Renal cortical epithelial cell (primary cell): ENCODE results near the gene PPM1L. TPM values are rescaled to one million over a fixed set of nuclear protein-coding genes. Genes with fewer than 3 reads are reported as not detected.

Experiments used
- DNase-seq: peaks from one replicate; pipeline ENCODE4 v3.0.0-alpha.2; 2011; ENCODE audit warnings: low read depth
- total RNA-seq: library from RNA; depleted of rRNA; stranded (reverse); fragments of >200 nt; gene quantifications from 2 replicates; pipeline ENCODE4 v1.2.3, GENCODE V29; 2014

The PPM1L gene
- total RNA-seq, 1 donor from 2014 or later, result 5.1 TPM

DNA sequence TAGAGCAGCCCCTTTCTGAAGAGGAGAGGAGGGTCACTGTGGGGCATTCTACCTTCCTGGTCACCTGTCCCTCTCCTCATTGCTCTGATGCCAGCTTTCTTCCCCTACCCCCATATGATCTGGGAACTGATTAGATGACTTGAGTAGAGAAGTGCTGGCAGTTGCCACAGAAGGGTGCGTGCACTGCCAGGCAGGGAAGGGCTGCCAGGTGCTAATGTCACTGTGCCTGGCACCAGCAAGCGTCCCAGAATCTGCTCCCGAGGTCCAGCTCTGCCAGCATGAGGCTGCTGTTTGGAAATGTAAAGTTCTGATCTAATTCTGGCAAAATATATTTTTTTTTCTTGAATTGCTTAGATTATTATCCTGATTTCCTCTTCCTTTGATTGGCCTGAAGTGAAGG lies 52.8 kb downstream of the PPM1L start:
- no peak for DNase-seq

GRCh38 chr3:160809453-160809852 lies 53.4 kb downstream of the PPM1L start:
- DNase-seq, result no peak

DNA sequence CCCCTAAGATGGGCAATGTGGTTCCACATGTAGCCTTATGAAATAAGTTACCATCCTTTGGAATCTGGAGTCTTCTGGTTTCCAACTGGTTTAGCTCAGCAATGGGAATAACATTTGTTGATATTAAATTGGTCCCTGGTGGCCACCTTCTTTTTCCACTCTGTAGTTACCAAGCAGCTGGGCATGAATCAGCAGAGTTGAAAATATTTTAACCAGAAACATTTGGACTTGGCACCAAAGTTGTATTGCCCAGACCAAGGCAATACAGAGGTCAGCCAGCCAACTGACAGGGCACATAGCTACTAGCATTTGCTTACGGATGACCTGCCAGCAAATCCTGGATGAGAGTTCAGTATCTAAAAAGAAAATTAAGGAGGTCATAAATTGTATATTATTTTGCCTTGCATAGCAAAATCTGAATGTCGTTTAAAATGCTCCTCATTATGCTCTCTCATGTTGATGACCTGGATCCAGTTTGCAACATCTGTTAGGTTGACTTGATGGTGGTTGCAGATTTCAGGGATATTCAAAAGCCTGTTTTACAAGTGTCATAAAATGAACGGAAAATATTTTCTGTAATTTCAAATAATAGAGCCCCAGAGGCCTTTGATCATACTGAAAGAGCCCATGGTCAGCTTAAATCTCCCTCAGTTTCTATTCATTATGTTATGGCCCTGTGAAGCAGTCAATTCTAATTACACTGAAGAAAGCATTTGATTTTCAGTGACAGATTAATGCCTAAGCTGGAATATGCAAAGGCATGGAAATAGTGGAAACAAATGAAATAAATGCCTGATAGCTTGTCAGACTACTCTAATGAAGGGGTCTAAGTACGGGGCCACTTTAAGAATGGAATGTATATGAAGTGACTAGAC lies 54.6 kb downstream of the PPM1L start:
- DNase-seq, result peak; percentile 74

DNA sequence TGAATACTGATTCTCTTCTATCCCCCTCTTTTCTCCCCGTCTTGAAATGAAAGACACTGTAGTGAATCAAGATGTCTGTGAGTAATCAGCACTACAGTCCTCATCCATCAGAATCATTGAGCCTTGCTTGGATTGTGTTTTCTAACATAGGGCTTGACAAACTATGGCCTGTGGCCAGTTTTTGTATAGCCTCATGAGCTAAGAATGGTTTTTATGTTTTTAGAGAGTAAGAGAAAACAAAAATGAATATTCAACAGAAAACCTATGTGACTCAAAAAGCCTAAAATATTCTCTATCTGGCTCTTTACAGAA lies 55.2 kb downstream of the PPM1L start:
- peak; percentile 11 for DNase-seq

DNA sequence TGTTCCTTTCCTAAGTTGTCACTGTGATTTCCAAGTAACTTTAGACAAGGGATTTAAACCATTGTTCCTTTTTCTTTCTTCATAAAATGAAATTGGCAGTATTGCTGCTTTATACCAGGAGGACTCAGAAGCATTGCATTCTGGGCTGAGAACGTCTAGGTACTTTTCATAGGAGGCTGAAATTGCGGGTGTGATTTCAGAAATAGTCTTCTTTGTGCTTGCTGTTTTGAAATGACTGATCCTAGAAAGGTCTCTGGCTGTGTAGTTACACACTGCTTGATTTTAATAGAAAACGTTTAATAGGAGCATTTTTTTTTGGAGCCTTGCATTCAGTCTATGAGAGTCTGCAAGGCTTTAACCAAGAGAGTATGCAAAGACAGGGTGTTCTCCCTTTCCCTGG lies 56.3 kb downstream of the PPM1L start:
- no peak for DNase-seq

- DNase-seq, result no peak
Observed at GRCh38 chr3:160815280-160815679, 59.2 kb downstream of the PPM1L start.

- DNase-seq, result no peak
Observed at GRCh38 chr3:160820022-160820421, 64.0 kb downstream of the PPM1L start.

DNA sequence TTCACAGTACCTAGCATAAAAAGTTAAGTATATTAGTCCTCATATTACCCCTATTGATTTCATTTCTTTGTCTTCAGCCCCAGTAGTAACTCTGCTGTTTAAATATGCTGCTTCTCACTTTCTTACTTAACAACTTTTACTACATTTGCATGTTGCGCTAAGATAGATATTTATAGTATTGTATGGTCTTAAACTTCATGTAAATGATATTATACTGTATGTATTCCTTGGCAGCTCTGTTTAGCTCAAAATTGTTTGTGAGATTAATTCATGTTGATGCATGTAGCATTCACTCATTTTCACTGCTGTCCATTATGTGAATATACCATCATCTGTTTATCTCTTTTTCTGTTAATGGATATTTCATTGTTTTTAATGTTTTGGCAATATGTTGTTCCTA lies 64.4 kb downstream of the PPM1L start:
- no peak for DNase-seq

DNA sequence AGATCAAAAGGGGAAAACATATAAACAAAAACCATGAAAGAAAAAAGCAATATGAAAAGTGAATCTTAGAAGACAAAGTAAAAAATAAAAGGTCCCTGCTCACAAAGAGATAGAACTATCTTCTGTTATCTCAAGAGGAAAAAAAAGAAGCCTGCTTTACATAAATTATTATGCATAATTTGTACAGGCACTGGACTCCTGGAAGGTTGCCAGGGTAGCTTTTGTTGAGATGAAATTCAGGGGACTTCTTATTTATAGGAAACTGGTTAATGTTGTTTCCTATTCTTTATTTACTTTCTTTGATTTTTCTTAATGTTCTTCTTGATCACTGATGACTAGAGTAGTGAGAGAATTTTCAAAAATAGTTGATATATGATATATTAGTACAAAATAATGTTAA lies 66.9 kb downstream of the PPM1L start:
- DNase-seq, result no peak

DNA sequence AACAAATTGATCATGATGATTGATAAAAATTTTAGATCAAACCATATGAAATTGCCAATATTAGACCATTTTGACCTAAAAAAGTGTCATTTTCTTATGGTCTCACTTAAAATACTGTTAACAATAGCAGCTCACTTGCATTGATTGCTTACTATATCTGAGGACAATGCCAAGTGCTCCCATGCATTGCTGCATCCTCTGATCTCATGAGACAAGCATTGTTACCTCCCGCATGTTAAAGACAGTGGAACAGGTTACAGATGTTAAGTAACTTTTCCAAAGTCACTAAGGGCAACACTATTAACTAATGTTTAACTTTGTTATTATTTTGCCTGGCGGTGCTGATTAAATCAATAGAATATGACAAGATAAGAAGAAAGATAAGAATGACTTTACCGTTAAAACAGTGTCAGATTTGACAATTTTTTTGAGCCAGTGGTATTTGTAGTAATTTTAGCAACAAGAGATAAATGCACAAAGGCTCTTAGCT lies 69.3 kb downstream of the PPM1L start:
- no peak for DNase-seq

DNA sequence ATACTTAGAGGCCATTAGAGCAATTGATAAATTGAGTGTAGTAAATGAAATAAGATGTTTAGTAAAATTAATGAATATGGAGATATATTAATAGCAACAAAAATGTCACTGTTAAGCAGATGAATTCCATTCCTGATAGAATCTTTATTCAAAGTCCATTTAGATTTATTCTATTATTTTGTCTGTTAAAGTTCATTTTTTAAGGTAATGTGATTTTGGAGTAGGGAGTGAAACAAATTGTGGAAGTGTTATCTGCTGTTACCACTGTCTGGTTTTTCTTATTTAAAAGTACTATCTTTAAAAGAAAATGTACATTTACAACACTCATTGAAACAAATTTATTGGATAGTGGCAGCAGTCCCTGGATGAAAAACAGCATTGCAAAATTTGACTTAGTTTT lies 70.4 kb downstream of the PPM1L start:
- DNase-seq, result no peak

GRCh38 chr3:160826991-160827390 lies 71.0 kb downstream of the PPM1L start:
- DNase-seq, result no peak

DNA sequence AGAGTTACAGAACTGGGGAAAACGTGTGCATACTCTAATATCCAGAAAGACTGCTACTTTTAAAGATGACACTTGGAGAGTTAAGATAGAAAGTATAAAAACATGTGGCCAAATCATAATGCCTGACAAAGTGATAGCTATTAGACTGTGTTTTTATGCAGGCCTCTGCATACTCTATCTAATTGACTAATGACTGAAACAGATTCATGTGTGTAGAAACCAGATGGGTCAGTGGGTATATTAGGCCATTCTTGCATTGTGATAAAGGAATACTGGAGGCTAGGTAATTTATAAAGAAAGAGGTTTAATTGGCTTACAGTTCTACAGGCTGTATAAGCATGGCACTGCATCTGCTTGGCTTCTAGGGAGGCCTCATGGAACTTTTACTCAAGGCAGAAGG lies 71.5 kb downstream of the PPM1L start:
- DNase-seq, result no peak

DNA sequence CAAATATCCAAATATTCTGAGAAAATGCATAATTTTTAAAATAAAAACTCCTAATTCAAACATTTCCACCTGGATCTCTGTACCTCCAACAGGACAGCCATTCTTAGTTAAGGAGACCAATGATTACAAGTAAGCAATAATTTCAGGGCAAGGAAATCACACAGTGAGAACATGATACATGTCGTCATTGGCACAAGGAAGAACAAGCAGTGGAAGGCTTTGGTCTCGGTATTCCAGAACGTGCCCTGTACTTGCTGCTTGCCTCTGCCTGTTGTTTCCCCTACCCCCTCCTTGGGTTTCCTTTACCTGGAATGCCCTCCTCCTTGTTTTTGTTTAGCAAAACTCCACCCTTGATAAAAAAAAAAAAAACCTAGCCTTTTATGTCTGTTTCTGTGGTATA lies 72.8 kb downstream of the PPM1L start:
- no peak for DNase-seq

DNA sequence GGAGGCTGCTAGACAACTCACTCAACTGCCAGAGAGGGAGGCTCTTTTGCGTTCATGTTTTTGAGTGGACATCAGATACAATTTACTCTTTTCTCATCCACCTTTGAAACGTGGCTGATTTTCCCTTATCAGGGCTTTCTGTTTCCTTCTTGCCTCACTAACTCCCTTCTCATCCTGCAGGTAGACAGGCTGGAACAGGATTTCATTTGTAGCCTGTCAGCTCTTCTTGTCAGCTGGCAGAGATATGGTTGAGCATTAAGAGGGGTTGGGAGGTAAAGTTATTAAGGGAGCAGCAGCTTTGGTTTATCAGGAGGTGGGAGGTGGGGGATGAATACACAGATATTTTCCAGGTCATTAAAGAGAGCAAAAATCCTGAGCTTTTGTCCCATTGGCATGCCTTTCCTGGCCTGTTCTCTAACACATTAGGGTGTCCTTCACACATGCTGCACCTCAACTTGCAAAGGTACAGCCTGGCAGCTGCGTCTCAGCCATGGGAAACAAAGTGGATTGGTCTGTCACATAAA lies 73.5 kb downstream of the PPM1L start:
- DNase-seq, result no peak

DNA sequence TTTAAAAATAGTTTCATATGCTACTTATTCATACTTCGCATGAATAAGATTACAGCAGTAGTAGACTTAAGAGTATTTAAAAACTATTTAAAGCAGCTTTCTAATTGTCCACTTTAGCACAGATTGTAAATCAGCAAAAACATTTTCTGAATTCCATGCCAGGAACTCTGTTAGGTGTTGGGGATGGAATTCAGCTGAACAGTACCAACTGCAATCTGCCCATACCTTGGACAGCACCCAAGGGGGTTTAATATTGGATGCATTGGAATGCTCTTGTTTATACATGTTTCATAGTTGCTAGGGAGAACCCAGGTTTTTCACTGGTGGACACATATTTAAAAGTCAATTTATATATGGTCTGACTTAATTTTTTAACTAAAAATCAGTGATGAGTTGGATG lies 74.8 kb downstream of the PPM1L start:
- DNase-seq, result peak; percentile 57

DNA sequence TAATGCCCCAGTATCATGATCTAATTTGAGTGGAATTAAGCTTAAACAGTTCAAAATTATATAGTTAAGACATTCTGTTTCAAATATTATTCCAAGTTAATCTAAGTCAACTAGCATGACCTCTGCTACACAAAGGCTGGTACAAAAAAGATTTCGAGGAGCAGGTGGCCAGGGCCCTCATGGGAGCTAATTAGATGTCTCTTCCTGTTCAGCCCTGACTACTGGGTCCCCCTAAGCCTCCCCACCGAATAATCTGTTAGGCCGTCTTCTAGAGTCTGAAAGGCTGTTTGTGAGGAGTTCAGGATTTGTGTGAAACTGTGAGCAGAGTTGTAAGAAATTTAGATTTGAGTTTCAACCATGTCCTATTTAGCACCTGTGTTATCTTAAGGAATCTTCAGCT lies 75.4 kb downstream of the PPM1L start:
- no peak for DNase-seq

DNA sequence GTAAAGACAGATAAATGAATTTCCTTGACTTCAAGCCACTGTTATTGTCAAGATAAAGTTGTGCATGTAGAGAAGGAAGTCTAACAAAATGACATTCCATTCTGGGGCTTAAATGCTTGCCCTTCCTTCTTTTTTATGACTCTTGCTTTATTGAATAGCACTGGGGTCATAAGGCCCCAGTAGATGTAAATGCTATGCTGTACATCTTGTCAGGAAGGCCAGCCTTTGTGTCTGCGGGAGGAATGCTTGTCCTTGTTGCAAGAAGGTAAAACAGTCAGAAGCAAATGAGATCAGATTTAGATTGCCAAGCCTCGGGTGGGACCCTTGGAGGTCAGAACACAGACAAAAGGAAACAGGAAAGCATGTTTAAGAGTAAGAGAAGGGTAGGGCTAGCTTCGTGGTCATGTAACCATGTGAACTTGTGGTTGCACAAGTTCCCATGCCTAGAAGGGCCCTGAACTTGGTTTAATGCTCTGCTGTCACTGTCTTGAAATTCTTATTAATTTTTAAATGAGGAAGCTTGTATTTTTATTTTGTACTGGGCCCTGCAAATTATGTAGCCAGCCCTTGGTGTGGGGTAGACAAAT lies 81.5 kb downstream of the PPM1L start:
- peak; percentile 63 for DNase-seq

- no peak for DNase-seq
Observed at GRCh38 chr3:160840590-160840989, 84.6 kb downstream of the PPM1L start.

DNA sequence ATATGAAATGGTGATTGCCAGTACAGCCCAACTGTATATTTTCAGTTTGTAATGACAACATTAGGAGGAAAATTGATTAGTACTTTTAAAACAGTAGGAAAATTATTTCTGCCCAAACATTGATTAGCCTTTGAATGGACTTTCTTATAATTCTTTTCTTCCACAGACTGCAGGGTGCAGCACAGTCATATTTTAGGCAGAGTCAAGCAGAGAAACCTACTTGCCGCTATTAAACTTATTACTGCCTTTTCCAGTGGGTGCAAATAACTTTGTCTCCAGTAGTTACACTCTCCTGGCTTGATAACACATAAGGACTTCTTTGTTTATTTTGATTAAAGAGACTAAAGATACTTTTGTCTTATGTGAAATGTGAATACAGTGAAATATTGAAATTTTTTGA lies 85.4 kb downstream of the PPM1L start:
- DNase-seq, result no peak

GRCh38 chr3:160842021-160843005 lies 86.3 kb downstream of the PPM1L start:
- no peak for DNase-seq

DNA sequence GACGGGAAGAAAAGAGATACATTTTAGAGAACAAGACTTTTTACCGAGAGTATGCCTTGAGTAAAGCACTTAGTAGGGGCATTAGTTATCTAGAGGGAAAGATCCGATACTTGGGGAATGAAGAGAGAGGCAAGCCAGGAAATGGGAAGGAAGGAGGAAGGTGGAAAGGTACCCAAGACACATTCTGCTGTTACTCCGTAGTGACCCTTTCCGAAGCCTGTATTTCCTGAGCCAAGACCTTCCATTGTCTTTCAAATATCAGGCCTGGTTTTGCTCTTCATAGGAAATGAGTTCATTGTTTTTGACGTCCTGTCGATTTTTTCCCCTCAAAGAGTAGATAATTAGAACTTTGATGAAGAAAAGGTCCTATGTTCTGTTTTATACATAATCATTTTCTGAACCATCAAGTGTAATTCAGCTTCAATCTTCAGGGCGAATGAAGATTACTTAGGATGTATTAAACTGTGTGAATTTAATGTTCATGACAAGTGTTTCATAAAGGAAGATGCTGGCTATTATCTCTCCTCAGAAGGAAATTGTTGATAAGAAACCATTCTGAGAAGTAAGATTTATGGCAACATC lies 95.7 kb downstream of the PPM1L start:
- DNase-seq, result no peak
